Body of pancreas (tissue), 4 donors: ENCODE results near the gene GALNT17.

Experiments
- CTCF ChIP-seq, 7 experiments: fragments of 450-650 bp in 4 of 7; fragments of 200-600 bp in 3 of 7; sonication (generic) in 3 of 7; IDR thresholded peaks; one replicate each; pipeline ENCODE4 v1.5.1; 2016 to 2019; ENCODE audit warnings: antibody characterized with exemption in 7 of 7
- POLR2A ChIP-seq, 3 donors: fragments of 450-650 bp; IDR thresholded peaks; one replicate each; pipeline ENCODE4 v1.6.1; 2016; ENCODE audit warnings: antibody characterized with exemption in 3 of 3, mild to moderate bottlenecking in 2 of 3

GRCh38 chr7:71349682-71350481 is 217.9 kb downstream of the GALNT17 start:
- peak in 2 of 7 experiments; percentile 17 to 23 for TF ChIP-seq CTCF (IDR thresholded peaks at IDR 0.05)
- peak in 1 of 3 donors; percentile 15 for TF ChIP-seq POLR2A (IDR thresholded peaks at IDR 0.05)
